Measurements from ENCODE around the gene ASB13.

- TF ChIP-seq, protein P1, sequence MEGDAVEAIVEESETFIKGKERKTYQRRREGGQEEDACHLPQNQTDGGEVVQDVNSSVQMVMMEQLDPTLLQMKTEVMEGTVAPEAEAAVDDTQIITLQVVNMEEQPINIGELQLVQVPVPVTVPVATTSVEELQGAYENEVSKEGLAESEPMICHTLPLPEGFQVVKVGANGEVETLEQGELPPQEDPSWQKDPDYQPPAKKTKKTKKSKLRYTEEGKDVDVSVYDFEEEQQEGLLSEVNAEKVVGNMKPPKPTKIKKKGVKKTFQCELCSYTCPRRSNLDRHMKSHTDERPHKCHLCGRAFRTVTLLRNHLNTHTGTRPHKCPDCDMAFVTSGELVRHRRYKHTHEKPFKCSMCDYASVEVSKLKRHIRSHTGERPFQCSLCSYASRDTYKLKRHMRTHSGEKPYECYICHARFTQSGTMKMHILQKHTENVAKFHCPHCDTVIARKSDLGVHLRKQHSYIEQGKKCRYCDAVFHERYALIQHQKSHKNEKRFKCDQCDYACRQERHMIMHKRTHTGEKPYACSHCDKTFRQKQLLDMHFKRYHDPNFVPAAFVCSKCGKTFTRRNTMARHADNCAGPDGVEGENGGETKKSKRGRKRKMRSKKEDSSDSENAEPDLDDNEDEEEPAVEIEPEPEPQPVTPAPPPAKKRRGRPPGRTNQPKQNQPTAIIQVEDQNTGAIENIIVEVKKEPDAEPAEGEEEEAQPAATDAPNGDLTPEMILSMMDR (IDR thresholded peaks at IDR 0.05; ENCODE audit: low read length) = no peak
- TF ChIP-seq EZH2 (optimal IDR thresholded peaks at IDR 0.05; ENCODE audit: low read depth, low read length) (no peak), EZH2phosphoT487 (IDR thresholded peaks at IDR 0.05; ENCODE audit: low read length) (no peak)
Observed at GRCh38 chr10:5638494-5638893, 27.9 kb downstream of the ASB13 start.
